Stomach (tissue), 4 donors: ENCODE measurements around the gene PKD2L1.

Source experiments
- CTCF ChIP-seq, 7 experiments: fragments of 450-650 bp in 4 of 7; fragments of 200-600 bp in 3 of 7; sonication (generic) in 3 of 7; IDR thresholded peaks; one replicate each; pipeline ENCODE4 v1.5.1; 2016 to 2019; ENCODE audit warnings: antibody characterized with exemption in 7 of 7, control low read depth in 2 of 7, mild to moderate bottlenecking in 1 of 7
- POLR2A ChIP-seq, 4 donors: fragments of 450-650 bp; IDR thresholded peaks; one replicate each; pipeline ENCODE4 v1.6.1; 2016; ENCODE audit warnings: antibody characterized with exemption in 4 of 4, control low read depth in 2 of 4, mild to moderate bottlenecking in 1 of 4, moderate library complexity in 1 of 4

GRCh38 chr10:100307684-100308083 is 22.3 kb downstream of the PKD2L1 start:
- TF ChIP-seq POLR2A (IDR thresholded peaks at IDR 0.05): no peak
- TF ChIP-seq CTCF (IDR thresholded peaks at IDR 0.05): no peak
